DND-41 (cell line): ENCODE results near the gene NEU3.

Experiments used
- ATAC-seq: fragments of 200-7000 bp; cut with Tn5 transposase; 3 replicates; pipeline ENCODE4 v1.9.1; 2021; ENCODE audit warnings: low read depth; ENCODE audit not compliant: insufficient read depth
- DNase-seq: peaks from one replicate; pipeline ENCODE4 v3.0.0-alpha.2; 2020
- H2AFZ ChIP-seq: 2 replicates; pipeline ENCODE4 v1.6.0; 2012; ENCODE audit warnings: low read depth, low read length
- H3K27ac ChIP-seq: 2 replicates; pipeline ENCODE4 v1.5.1; 2012; ENCODE audit warnings: low read length, inconsistent platforms
- H3K27me3 ChIP-seq: fragments of 200-600 bp; sonication (generic); 2 replicates; pipeline ENCODE4 v1.6.0; 2012; ENCODE audit warnings: low read length, mild to moderate bottlenecking, inconsistent platforms; ENCODE audit not compliant: insufficient read depth, poor library complexity
- H3K36me3 ChIP-seq: 2 replicates; pipeline ENCODE4 v1.5.1; 2012; ENCODE audit warnings: low read length, inconsistent platforms; ENCODE audit not compliant: insufficient read depth
- H3K4me1 ChIP-seq: 2 replicates; pipeline ENCODE4 v1.5.1; 2012; ENCODE audit warnings: mild to moderate bottlenecking, low read length; ENCODE audit not compliant: insufficient read depth
- H3K4me2 ChIP-seq: 2 replicates; pipeline ENCODE4 v1.6.0; 2012; ENCODE audit warnings: mild to moderate bottlenecking, moderate library complexity, low read length, inconsistent platforms; ENCODE audit not compliant: insufficient read depth
- H3K4me3 ChIP-seq, 2 experiments: fragments of 200-600 bp in 1 of 2; shearing (Covaris generic) in 1 of 2; 2 replicates each; pipeline ENCODE4 v1.5.1; 2012 to 2016; ENCODE audit warnings: inconsistent platforms in 2 of 2, low read length in 2 of 2, mild to moderate bottlenecking in 2 of 2, low read depth in 1 of 2, moderate library complexity in 1 of 2
- H3K79me2 ChIP-seq: 2 replicates; pipeline ENCODE4 v1.6.0; 2012; ENCODE audit warnings: low read length, inconsistent platforms; ENCODE audit not compliant: insufficient read depth
- H3K9ac ChIP-seq: 2 replicates; pipeline ENCODE4 v1.6.0; 2012; ENCODE audit warnings: low read depth, mild to moderate bottlenecking, inconsistent platforms, low read length, moderate library complexity
- H3K9me3 ChIP-seq: 2 replicates; pipeline ENCODE4 v1.5.1; 2012; ENCODE audit warnings: low read length, moderate library complexity, mild to moderate bottlenecking, inconsistent platforms; ENCODE audit not compliant: insufficient read depth, severe bottlenecking
- H4K20me1 ChIP-seq: 2 replicates; pipeline ENCODE4 v1.6.0; 2012; ENCODE audit warnings: low read length; ENCODE audit not compliant: insufficient read depth
- EZH2 ChIP-seq: IDR thresholded peaks from 3 replicates; pipeline ENCODE4 v1.6.1; 2012; ENCODE audit warnings: borderline replicate concordance, low read depth, mild to moderate bottlenecking, moderate library complexity, low read length, inconsistent platforms; ENCODE audit not compliant: severe bottlenecking
- TF ChIP-seq, protein P1 (sequence below): IDR thresholded peaks from 2 replicates; pipeline ENCODE4 v1.5.1; 2012; ENCODE audit warnings: borderline replicate concordance, low read length, moderate library complexity, mild to moderate bottlenecking; ENCODE audit not compliant: poor library complexity, severe bottlenecking; ENCODE audit errors: extremely low read depth

NEU3 gene

DNA sequence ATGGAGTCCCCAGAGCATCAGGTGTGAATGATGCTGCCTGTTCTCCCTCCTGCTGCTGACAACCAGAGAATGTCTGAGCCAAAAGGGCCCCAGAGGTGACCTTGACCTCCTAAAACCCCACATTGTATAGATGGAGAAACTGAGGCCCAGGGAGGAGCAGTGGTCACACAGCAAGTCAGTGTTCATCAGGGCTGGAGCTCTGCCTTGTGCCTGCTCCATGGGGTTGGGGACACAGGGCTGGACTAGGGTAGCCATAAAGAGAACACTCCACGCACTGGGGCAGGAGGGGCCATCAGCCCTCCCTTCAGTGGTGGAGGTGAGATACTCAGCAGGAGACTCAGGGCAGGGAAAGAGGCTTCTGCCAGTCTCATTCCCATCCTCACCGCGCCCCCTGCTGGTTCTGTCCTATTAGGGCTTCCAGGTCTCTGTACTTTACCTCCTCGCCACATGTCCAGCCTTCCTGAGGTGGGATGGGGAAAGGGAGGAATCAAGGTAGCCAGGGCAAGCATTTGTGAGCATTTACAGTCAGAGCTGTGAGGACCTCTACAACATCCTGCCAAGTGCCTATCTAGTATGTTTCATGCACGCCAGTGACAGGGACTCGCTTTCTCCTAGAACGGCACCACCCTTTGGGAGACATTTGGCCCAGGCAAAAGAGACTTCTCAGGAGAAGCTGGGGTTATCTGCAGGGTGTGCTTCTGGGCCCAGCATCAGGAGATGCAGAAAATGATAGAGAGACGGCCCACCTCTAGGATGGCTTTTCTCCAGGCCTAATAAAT lies 43.2 kb downstream of the NEU3 start:
- H3K4me1 ChIP-seq, result no peaks in the 10 kb centered on the region
- no peak overlapping the region for H2AFZ ChIP-seq
- H3K27me3 ChIP-seq, result no peaks in the 10 kb centered on the region
- H3K9ac ChIP-seq, result no peak overlapping the region
- peak; percentile 76 for ATAC-seq
- no peaks in the 10 kb centered on the region for H4K20me1 ChIP-seq
- DNase-seq, result peak; percentile 53
- no peak for TF ChIP-seq EZH2
- TF ChIP-seq, protein P1, sequence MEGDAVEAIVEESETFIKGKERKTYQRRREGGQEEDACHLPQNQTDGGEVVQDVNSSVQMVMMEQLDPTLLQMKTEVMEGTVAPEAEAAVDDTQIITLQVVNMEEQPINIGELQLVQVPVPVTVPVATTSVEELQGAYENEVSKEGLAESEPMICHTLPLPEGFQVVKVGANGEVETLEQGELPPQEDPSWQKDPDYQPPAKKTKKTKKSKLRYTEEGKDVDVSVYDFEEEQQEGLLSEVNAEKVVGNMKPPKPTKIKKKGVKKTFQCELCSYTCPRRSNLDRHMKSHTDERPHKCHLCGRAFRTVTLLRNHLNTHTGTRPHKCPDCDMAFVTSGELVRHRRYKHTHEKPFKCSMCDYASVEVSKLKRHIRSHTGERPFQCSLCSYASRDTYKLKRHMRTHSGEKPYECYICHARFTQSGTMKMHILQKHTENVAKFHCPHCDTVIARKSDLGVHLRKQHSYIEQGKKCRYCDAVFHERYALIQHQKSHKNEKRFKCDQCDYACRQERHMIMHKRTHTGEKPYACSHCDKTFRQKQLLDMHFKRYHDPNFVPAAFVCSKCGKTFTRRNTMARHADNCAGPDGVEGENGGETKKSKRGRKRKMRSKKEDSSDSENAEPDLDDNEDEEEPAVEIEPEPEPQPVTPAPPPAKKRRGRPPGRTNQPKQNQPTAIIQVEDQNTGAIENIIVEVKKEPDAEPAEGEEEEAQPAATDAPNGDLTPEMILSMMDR, result peak; percentile 83
- no peak overlapping the region for H3K4me2 ChIP-seq
- H3K4me3 ChIP-seq, result no peak overlapping the region
- no peaks in the 10 kb centered on the region for H3K36me3 ChIP-seq
- H3K79me2 ChIP-seq, result no peaks in the 10 kb centered on the region
- H3K9me3 ChIP-seq, result no peaks in the 10 kb centered on the region
- no peak overlapping the region for H3K27ac ChIP-seq

DNA sequence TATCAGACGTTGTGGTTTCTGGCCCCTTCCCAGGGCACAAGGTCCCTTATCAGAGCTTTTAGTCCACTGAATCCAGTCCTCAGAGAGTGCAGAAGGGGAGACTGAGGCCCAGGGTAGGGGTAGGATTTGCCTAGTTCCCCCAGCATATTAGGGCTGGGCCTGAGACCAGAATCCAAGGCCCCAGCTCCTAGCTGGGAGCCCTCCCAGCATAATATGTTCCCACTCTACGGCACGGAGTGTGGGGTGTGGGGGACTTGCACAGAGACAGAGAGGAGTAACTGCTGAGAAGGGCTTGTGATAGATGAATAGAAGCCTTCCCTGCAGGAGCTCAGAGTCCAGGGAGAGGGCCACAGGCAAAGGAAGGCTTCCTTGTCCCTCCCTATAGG lies 43.8 kb downstream of the NEU3 start:
- Histone ChIP-seq H4K20me1 (no peaks in the 10 kb centered on the region), H3K36me3 (no peaks in the 10 kb centered on the region), H3K4me2 (no peak overlapping the region), H3K27me3 (no peaks in the 10 kb centered on the region), H3K4me1 (no peaks in the 10 kb centered on the region), H3K27ac (no peak overlapping the region), H2AFZ (no peak overlapping the region), H3K9ac (no peak overlapping the region), H3K4me3 (no peak overlapping the region), H3K79me2 (no peaks in the 10 kb centered on the region), H3K9me3 (no peaks in the 10 kb centered on the region)
- ATAC-seq, result no peak
- DNase-seq, result no peak
- no peak for TF ChIP-seq EZH2
- TF ChIP-seq, protein P1, result no peak

DNA sequence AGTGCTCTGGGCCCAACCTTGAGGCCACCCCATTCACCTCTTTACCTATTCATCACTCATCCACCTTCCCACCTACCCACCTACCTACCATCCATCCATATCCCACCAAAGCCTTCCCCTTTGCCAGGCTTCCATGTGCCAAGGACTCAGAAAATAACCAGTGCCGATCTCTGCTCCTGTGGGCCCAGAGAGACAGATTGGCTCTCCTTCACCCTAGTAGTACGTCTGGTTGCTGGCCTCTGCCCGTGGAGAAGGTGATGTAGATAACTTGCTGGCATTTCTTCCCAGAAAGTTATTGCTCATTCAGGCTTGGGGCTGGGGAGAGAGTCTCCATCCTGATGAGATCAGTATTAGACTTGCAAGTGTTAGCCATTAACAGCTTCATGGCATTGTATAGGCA lies 45.2 kb downstream of the NEU3 start:
- Histone ChIP-seq H3K4me1 (no peaks in the 10 kb centered on the region), H3K9me3 (no peaks in the 10 kb centered on the region), H3K4me2 (no peak overlapping the region), H3K4me3 (no peak overlapping the region), H4K20me1 (no peaks in the 10 kb centered on the region), H3K9ac (no peak overlapping the region), H2AFZ (no peak overlapping the region), H3K27me3 (no peaks in the 10 kb centered on the region), H3K79me2 (no peaks in the 10 kb centered on the region), H3K36me3 (no peaks in the 10 kb centered on the region), H3K27ac (no peak overlapping the region)
- ATAC-seq (no peak), DNase-seq (no peak)
- TF ChIP-seq EZH2, result no peak
- TF ChIP-seq, protein P1, result no peak
